H9 (cell line): ENCODE results near the gene CIB4. TPM values are rescaled to one million over a fixed set of nuclear protein-coding genes. Genes with fewer than 3 reads are reported as not detected.

Experiments used
- DNase-seq: peaks from one replicate; pipeline ENCODE4 v3.0.0-alpha.2; 2017
- H2AFZ ChIP-seq: one replicate; pipeline ENCODE4 v1.6.1; 2013; ENCODE audit warnings: mild to moderate bottlenecking, low read length, control low read depth, moderate library complexity
- H2AK5ac ChIP-seq: 2 replicates; pipeline ENCODE4 v1.6.1; 2013; ENCODE audit warnings: low read length, control low read depth, mixed read lengths; ENCODE audit not compliant: insufficient read length
- H2BK120ac ChIP-seq: one replicate; pipeline ENCODE4 v1.6.1; 2013; ENCODE audit warnings: low read depth, mild to moderate bottlenecking, low read length, control low read depth, inconsistent platforms; ENCODE audit not compliant: poor library complexity, severe bottlenecking
- H2BK12ac ChIP-seq: 2 replicates; pipeline ENCODE4 v1.6.1; 2013; ENCODE audit warnings: low read length, control low read depth, mixed read lengths, low read depth; ENCODE audit not compliant: insufficient read length
- H2BK15ac ChIP-seq: 2 replicates; pipeline ENCODE4 v1.6.1; 2013; ENCODE audit warnings: low read depth, low read length, control low read depth
- H2BK20ac ChIP-seq: one replicate; pipeline ENCODE4 v1.6.1; 2013; ENCODE audit warnings: low read depth, mild to moderate bottlenecking, low read length, control low read depth, inconsistent platforms; ENCODE audit not compliant: poor library complexity, severe bottlenecking
- H2BK5ac ChIP-seq: 2 replicates; pipeline ENCODE4 v1.6.1; 2013; ENCODE audit warnings: low read length, control low read depth, mixed read lengths; ENCODE audit not compliant: insufficient read length
- H3K14ac ChIP-seq: 2 replicates; pipeline ENCODE4 v1.6.1; 2013; ENCODE audit warnings: low read length, control low read depth; ENCODE audit not compliant: insufficient read depth
- H3K18ac ChIP-seq: 2 replicates; pipeline ENCODE4 v1.6.1; 2013; ENCODE audit warnings: low read depth, mild to moderate bottlenecking, mixed read lengths, low read length, control low read depth; ENCODE audit not compliant: insufficient read length
- H3K23ac ChIP-seq: 2 replicates; pipeline ENCODE4 v1.6.1; 2013; ENCODE audit warnings: low read length, control low read depth, mixed read lengths, low read depth; ENCODE audit not compliant: insufficient read length
- H3K23me2 ChIP-seq: 2 replicates; pipeline ENCODE4 v1.6.1; 2013; ENCODE audit warnings: low read depth, mild to moderate bottlenecking, mixed read lengths, low read length, control low read depth; ENCODE audit not compliant: insufficient read length, poor library complexity, severe bottlenecking
- H3K27ac ChIP-seq: 2 replicates; pipeline ENCODE4 v1.5.1; 2013; ENCODE audit warnings: low read length, control low read depth, mixed read lengths, low read depth; ENCODE audit not compliant: insufficient read length
- H3K27me3 ChIP-seq: 2 replicates; pipeline ENCODE4 v1.6.1; 2013; ENCODE audit warnings: low read length, control low read depth, inconsistent platforms; ENCODE audit not compliant: insufficient read depth
- H3K4ac ChIP-seq: 2 replicates; pipeline ENCODE4 v1.6.1; 2013; ENCODE audit warnings: low read depth, mild to moderate bottlenecking, control low read depth, inconsistent platforms, low read length, moderate library complexity
- H3K4me1 ChIP-seq: 2 replicates; pipeline ENCODE4 v1.6.1; 2013; ENCODE audit warnings: low read length, control low read depth, inconsistent platforms; ENCODE audit not compliant: insufficient read depth
- H3K4me2 ChIP-seq: 2 replicates; pipeline ENCODE4 v1.6.1; 2013; ENCODE audit warnings: low read length, control low read depth, mixed read lengths; ENCODE audit not compliant: insufficient read length, insufficient read depth
- H3K56ac ChIP-seq: 2 replicates; pipeline ENCODE4 v1.6.1; 2013; ENCODE audit warnings: low read depth, mild to moderate bottlenecking, mixed read lengths, low read length, control low read depth; ENCODE audit not compliant: insufficient read length
- H3K79me1 ChIP-seq: 2 replicates; pipeline ENCODE4 v1.6.1; 2013; ENCODE audit warnings: low read depth, mild to moderate bottlenecking, moderate library complexity, low read length, control low read depth, inconsistent platforms; ENCODE audit not compliant: insufficient read depth, poor library complexity, severe bottlenecking
- H3K79me2 ChIP-seq: 2 replicates; pipeline ENCODE4 v1.6.1; 2013; ENCODE audit warnings: low read length, control low read depth, inconsistent platforms; ENCODE audit not compliant: insufficient read depth
- H3K9ac ChIP-seq: 2 replicates; pipeline ENCODE4 v1.6.1; 2013; ENCODE audit warnings: low read length, control low read depth, mixed read lengths; ENCODE audit not compliant: insufficient read length; ENCODE audit errors: extremely low read depth
- H3K9me3 ChIP-seq: one replicate; pipeline ENCODE4 v1.6.1; 2013; ENCODE audit warnings: low read depth, low read length, inconsistent platforms; ENCODE audit not compliant: control insufficient read depth
- H3T11ph ChIP-seq: one replicate; pipeline ENCODE4 v1.6.1; 2013; ENCODE audit warnings: mild to moderate bottlenecking, low read length, control low read depth, inconsistent platforms
- H4K20me1 ChIP-seq: one replicate; pipeline ENCODE4 v1.6.1; 2013; ENCODE audit not compliant: control insufficient read depth, insufficient read length, insufficient read depth
- H4K5ac ChIP-seq: 2 replicates; pipeline ENCODE4 v1.6.1; 2013; ENCODE audit warnings: low read depth, mild to moderate bottlenecking, mixed read lengths, low read length, control low read depth; ENCODE audit not compliant: insufficient read length
- H4K8ac ChIP-seq: replicated peaks from 2 replicates; pipeline ENCODE4 v1.6.1; 2013; ENCODE audit warnings: low read length, control low read depth, mixed read lengths, low read depth; ENCODE audit not compliant: insufficient read length
- H4K91ac ChIP-seq: 2 replicates; pipeline ENCODE4 v1.6.1; 2013; ENCODE audit warnings: low read depth, mild to moderate bottlenecking, moderate library complexity, mixed read lengths, low read length, control low read depth; ENCODE audit not compliant: insufficient read length
- H3K27ac Mint-ChIP-seq, 3 experiments: 2 replicates in 2 of 3; 3 replicates in 1 of 3; pipeline ENCODE4 v1.8.0; 2020 to 2021; ENCODE audit warnings: mixed read lengths in 3 of 3, mild to moderate bottlenecking in 1 of 3, moderate library complexity in 1 of 3
- H3K27me3 Mint-ChIP-seq: 2 replicates; pipeline ENCODE4 v1.8.0; 2021; ENCODE audit warnings: low read depth, mild to moderate bottlenecking, moderate library complexity, mixed read lengths
- H3K36me3 Mint-ChIP-seq, 3 experiments: 2 replicates in 2 of 3; 3 replicates in 1 of 3; pipeline ENCODE4 v1.8.0; 2020 to 2021; ENCODE audit warnings: low read depth in 3 of 3, mixed read lengths in 3 of 3; ENCODE audit not compliant: insufficient read depth in 1 of 3
- H3K4me1 Mint-ChIP-seq, 2 experiments: 2 replicates each; pipeline ENCODE4 v1.8.0; 2020; ENCODE audit warnings: mixed read lengths in 2 of 2
- H3K4me3 Mint-ChIP-seq, 2 experiments: 2 replicates in 1 of 2; 3 replicates in 1 of 2; pipeline ENCODE4 v1.8.0; 2020 to 2021; ENCODE audit warnings: mild to moderate bottlenecking in 2 of 2, mixed read lengths in 2 of 2, moderate library complexity in 1 of 2
- H3K9me3 Mint-ChIP-seq, 2 experiments: 2 replicates in 1 of 2; 3 replicates in 1 of 2; pipeline ENCODE4 v1.8.0; 2020; ENCODE audit warnings: mild to moderate bottlenecking in 2 of 2, mixed read lengths in 2 of 2, moderate library complexity in 1 of 2
- CTCF ChIP-seq: fragments of 200-600 bp; sonication (generic); conservative IDR thresholded peaks from 3 replicates; pipeline ENCODE4 v1.8.0; 2021; ENCODE audit warnings: antibody characterized with exemption, mild to moderate bottlenecking
- WGBS: extraction: QIAGEN DNeasy Blood & Tissue Kit; methylation state at CpG from one replicate; pipeline ENCODE4 v1.1.7; 2013; ENCODE audit warnings: missing lambda C conversion rate, low lambda C conversion rate, mixed read lengths; ENCODE audit not compliant: insufficient read length; ENCODE audit errors: extremely low coverage; 5-methylcytosine and 5-hydroxymethylcytosine counted together
- total RNA-seq: library from RNA; stranded (reverse); gene quantifications from 2 replicates; pipeline ENCODE4 v1.2.1, GENCODE V29; 2021

Gene CIB4
- total RNA-seq, 1 experiment from 2014 or later: not detected

GRCh38 chr2:26562811-26563645 is 78.1 kb downstream of the CIB4 start:
- H2BK15ac ChIP-seq: no peak overlapping the region
- H3K27ac ChIP-seq: no peak overlapping the region
- no peak overlapping the region for H3K14ac ChIP-seq
- H3K23me2 ChIP-seq: no peaks in the 10 kb centered on the region
- no peak overlapping the region for H3K4me3 Mint-ChIP-seq
- no peak overlapping the region for H4K91ac ChIP-seq
- no peak overlapping the region for H3K56ac ChIP-seq
- no peaks in the 10 kb centered on the region for H3K27me3 ChIP-seq
- WGBS: no CpG with 5 or more reads among the region's 28 CpGs
- DNase-seq: no peak
- no peak overlapping the region for H2BK5ac ChIP-seq
- H3K4me1 Mint-ChIP-seq: peaks cover 24 to 40% of the 10 kb centered on the region in 2 experiments
- H2BK12ac ChIP-seq: no peak overlapping the region
- no peak overlapping the region for H3K4me2 ChIP-seq
- H2BK120ac ChIP-seq: no peak overlapping the region
- H4K20me1 ChIP-seq: no peaks in the 10 kb centered on the region
- H3K18ac ChIP-seq: no peak overlapping the region
- H3K27me3 Mint-ChIP-seq: peaks cover 39% of the 10 kb centered on the region
- H3T11ph ChIP-seq: no peak overlapping the region
- H4K8ac ChIP-seq: no peak overlapping the region
- H3K36me3 Mint-ChIP-seq: no peaks in the 10 kb centered on the region
- no peaks in the 10 kb centered on the region for H3K4me1 ChIP-seq
- H2BK20ac ChIP-seq: no peak overlapping the region
- H2AK5ac ChIP-seq: no peak overlapping the region
- no peak overlapping the region for H2AFZ ChIP-seq
- H3K23ac ChIP-seq: no peak overlapping the region
- H3K79me1 ChIP-seq: no peaks in the 10 kb centered on the region
- H3K9ac ChIP-seq: no peak overlapping the region
- H3K4ac ChIP-seq: no peak overlapping the region
- no peaks in the 10 kb centered on the region; a peak in 1 of 5 replicates for H3K9me3 Mint-ChIP-seq
- no peak overlapping the region for H4K5ac ChIP-seq
- no peaks in the 10 kb centered on the region for H3K9me3 ChIP-seq
- H3K27ac Mint-ChIP-seq: no peak overlapping the region; a peak in 1 of 7 replicates
- no peaks in the 10 kb centered on the region for H3K79me2 ChIP-seq
- no peak for TF ChIP-seq CTCF
